ENCODE data around the gene BYSL. TPM values are rescaled to one million over a fixed set of nuclear protein-coding genes. Genes with fewer than 3 reads are reported as not detected.

The BYSL gene
- total and polyA plus RNA-seq, 9 of the 15 experiments (the other 6 are each of a cell fraction or from before 2014, with no cell fraction given) = 22.2 to 92.3 (median 53.4) TPM

DNA sequence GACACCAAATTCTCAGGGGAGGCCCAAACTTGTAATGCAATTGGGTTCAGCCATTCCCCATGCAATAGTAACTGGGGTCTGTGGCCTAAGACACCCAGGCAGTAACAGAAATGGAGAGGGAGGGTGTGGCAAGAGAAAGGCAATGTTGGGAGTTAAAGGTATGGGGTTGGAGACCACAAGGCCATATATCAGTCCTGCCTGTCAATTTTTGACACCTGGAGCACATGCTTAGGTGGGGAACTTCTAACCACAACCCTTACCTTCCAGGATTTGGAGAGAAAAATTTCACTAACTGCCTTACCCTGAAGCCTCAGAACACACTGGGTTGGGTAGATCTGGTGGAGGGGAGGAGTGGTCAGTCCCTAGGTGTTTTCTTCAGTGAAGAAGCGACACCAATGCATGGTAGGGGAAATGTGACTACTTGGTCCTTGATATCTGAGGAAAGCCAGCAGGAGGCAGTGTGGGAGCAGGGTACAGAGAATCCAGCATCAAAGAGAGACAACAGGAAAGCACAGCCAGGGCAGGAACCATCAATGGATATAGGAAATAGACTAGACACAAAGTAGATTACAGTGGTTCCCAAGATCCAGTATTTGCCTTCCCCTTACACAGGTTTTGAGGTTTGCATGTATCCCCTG lies 19.3 kb upstream of the BYSL start (continued):
- TF ChIP-seq, protein P1, sequence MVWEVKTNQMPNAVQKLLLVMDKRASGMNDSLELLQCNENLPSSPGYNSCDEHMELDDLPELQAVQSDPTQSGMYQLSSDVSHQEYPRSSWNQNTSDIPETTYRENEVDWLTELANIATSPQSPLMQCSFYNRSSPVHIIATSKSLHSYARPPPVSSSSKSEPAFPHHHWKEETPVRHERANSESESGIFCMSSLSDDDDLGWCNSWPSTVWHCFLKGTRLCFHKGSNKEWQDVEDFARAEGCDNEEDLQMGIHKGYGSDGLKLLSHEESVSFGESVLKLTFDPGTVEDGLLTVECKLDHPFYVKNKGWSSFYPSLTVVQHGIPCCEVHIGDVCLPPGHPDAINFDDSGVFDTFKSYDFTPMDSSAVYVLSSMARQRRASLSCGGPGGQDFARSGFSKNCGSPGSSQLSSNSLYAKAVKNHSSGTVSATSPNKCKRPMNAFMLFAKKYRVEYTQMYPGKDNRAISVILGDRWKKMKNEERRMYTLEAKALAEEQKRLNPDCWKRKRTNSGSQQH (CRISPR knock-in tag; IDR thresholded peaks at IDR 0.05) = no peak
- TF ChIP-seq PHF20 (IDR thresholded peaks at IDR 0.05; ENCODE audit: partially characterized antibody) (no peak), SIN3B (IDR thresholded peaks at IDR 0.05; ENCODE audit: low read depth) (no peak), JUN (IDR thresholded peaks at IDR 0.05; ENCODE audit: borderline replicate concordance, low read depth, low read length) (peak; percentile 31; the same call in 1 of the 2 replicates), JUN (CRISPR knock-in tag; IDR thresholded peaks at IDR 0.05; ENCODE audit: borderline replicate concordance) (no peak), ZNF707 (CRISPR knock-in tag; conservative IDR thresholded peaks at IDR 0.05) (no peak), LCOR (CRISPR knock-in tag; IDR thresholded peaks at IDR 0.05) (no peak)
- TF ChIP-seq, protein P2, sequence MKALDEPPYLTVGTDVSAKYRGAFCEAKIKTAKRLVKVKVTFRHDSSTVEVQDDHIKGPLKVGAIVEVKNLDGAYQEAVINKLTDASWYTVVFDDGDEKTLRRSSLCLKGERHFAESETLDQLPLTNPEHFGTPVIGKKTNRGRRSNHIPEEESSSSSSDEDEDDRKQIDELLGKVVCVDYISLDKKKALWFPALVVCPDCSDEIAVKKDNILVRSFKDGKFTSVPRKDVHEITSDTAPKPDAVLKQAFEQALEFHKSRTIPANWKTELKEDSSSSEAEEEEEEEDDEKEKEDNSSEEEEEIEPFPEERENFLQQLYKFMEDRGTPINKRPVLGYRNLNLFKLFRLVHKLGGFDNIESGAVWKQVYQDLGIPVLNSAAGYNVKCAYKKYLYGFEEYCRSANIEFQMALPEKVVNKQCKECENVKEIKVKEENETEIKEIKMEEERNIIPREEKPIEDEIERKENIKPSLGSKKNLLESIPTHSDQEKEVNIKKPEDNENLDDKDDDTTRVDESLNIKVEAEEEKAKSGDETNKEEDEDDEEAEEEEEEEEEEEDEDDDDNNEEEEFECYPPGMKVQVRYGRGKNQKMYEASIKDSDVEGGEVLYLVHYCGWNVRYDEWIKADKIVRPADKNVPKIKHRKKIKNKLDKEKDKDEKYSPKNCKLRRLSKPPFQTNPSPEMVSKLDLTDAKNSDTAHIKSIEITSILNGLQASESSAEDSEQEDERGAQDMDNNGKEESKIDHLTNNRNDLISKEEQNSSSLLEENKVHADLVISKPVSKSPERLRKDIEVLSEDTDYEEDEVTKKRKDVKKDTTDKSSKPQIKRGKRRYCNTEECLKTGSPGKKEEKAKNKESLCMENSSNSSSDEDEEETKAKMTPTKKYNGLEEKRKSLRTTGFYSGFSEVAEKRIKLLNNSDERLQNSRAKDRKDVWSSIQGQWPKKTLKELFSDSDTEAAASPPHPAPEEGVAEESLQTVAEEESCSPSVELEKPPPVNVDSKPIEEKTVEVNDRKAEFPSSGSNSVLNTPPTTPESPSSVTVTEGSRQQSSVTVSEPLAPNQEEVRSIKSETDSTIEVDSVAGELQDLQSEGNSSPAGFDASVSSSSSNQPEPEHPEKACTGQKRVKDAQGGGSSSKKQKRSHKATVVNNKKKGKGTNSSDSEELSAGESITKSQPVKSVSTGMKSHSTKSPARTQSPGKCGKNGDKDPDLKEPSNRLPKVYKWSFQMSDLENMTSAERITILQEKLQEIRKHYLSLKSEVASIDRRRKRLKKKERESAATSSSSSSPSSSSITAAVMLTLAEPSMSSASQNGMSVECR (CRISPR knock-in tag; IDR thresholded peaks at IDR 0.05) = no peak
- TF ChIP-seq, protein P3, sequence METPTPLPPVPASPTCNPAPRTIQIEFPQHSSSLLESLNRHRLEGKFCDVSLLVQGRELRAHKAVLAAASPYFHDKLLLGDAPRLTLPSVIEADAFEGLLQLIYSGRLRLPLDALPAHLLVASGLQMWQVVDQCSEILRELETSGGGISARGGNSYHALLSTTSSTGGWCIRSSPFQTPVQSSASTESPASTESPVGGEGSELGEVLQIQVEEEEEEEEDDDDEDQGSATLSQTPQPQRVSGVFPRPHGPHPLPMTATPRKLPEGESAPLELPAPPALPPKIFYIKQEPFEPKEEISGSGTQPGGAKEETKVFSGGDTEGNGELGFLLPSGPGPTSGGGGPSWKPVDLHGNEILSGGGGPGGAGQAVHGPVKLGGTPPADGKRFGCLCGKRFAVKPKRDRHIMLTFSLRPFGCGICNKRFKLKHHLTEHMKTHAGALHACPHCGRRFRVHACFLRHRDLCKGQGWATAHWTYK (CRISPR knock-in tag; IDR thresholded peaks at IDR 0.05) = no peak
- TF ChIP-seq, protein P4, sequence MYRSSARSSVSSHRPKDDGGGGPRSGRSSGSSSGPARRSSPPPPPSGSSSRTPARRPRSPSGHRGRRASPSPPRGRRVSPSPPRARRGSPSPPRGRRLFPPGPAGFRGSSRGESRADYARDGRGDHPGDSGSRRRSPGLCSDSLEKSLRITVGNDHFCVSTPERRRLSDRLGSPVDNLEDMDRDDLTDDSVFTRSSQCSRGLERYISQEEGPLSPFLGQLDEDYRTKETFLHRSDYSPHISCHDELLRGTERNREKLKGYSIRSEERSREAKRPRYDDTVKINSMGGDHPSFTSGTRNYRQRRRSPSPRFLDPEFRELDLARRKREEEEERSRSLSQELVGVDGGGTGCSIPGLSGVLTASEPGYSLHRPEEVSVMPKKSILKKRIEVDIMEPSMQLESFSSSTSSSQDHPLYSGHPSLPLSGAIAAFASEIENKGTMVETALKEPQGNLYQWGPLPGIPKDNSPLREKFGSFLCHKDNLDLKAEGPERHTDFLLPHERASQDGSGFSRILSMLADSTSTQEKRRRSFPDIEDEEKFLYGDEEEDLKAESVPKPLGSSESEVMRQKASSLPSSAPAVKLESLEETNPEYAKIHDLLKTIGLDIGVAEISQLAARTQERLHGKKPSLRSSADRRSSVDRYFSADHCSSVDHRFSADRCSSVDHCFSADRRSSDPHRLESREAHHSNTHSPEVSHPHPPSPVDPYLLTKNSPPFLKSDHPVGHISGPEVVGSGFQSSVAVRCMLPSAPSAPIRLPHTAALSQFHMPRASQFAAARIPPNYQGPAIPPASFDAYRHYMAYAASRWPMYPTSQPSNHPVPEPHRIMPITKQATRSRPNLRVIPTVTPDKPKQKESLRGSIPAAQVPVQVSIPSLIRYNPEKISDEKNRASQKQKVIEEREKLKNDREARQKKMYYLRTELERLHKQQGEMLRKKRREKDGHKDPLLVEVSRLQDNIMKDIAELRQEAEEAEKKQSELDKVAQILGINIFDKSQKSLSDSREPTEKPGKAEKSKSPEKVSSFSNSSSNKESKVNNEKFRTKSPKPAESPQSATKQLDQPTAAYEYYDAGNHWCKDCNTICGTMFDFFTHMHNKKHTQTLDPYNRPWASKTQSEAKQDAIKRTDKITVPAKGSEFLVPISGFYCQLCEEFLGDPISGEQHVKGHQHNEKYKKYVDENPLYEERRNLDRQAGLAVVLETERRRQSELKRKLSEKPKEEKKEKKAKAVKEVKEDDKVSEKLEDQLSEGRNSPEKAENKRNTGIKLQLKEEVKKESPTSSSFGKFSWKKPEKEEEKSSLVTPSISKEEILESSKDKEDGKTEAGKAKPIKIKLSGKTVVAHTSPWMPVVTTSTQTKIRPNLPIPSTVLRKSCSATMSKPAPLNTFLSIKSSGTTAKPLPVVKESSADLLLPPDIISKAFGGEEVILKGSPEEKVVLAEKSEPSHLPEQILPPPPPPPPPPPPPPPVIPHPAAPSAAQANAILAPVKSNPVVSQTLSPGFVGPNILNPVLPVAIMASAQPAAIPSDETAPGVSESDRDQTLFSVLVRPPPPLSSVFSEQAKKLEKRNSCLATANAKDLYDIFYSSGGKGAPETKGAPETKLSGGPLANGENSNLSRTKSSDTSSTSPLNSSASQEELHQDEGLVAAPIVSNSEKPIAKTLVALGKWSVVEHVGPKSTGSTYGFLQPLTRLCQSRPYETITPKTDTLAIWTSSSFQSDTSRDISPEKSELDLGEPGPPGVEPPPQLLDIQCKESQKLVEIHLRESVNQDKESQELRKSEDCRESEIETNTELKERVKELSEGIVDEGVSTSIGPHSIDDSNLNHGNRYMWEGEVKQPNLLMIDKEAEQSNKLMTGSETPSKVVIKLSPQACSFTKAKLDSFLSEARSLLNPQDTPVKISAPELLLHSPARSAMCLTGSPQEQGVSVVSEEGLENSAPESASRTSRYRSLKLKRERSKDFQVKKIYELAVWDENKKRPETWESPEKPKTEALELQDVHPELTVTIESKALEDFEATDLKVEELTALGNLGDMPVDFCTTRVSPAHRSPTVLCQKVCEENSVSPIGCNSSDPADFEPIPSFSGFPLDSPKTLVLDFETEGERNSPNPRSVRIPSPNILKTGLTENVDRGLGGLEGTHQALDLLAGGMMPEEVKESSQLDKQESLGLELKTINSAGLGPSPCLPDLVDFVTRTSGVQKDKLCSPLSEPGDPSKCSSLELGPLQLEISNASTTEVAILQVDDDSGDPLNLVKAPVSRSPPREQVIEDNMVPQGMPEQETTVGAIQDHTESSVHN (IDR thresholded peaks at IDR 0.05; ENCODE audit: borderline replicate concordance in 1 of 2, low read depth in 1 of 2) = no peak
